ENCODE results near the gene KIAA0753.
"Not testable (repeated sequence)": the region's sequence is repeated elsewhere in the genome, so short reads cannot be mapped to it uniquely, and the experiment has no call there.

KIAA0753 gene

DNA sequence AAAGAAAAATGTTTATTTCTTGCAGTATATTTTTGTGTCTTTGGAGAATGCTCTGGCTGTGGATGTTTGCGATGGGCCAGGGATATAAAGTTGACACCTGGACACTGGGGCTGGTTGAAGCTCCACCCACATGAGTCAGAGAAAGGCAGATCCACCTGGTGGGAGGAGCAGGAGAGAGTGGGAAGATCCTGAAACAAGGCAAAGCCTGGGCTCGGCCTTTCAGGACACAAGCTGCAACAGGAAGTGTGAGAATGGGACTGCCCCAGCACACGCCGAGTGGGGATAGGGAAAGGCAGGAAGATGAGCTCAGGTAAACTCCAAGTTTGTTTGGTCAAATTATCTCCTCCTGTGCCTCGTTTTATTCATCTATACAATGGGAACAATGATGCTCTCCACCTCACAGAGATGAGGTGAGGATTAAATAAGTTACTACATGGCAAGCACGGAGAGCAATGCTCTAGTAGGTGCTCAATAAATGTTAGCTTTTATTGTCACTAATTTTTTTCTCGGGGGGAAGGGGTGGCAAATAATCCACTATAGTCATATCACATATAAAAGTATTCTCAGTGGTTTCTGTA, 62.7 kb downstream of the KIAA0753 start:
- DNase-seq (no peak), ATAC-seq (no peak)
- Mint-ChIP-seq H3K4me1 (peaks cover 37% of the 10 kb centered on the region), H3K27me3 (no peaks in the 10 kb centered on the region), H3K27ac (no peak overlapping the region), H3K9me3 (no peaks in the 10 kb centered on the region), H3K4me3 (no peak overlapping the region)

DNA sequence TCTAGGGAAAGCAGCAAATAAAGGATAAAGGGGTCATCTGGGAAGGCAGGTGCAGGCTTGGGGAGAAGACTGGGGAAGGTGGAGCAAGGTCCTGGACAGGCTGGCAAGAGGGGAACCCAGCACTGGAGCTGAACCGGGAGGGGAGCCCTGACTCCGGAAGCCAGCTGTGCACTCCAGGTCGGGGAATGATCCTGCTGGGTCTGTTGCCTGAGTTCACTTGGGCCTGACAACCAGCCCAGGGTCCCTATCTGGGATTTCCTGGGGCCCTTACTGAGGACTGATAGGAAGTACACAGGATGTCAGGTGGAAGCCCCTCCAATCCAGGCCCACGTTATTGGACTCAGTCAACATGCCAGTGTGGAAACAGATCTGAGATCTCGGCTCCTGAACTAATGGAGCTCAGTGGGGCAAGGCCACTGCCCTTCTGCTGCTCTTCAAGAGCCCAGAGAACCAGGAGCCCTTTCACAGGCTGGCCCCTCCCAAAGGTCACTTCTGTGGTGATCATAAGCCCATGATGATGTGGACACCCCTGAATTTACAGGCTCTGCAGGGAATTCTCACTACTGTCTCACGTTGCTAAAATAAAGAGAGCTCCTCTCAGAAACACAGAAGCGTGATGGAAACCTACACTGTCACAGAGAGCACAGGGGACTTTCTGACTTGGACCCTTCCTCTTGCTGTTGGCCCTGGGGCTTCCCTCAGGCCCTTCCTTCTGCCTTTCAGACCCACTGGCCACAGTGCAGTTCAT, 64.3 kb downstream of the KIAA0753 start:
- Mint-ChIP-seq H3K4me3 (no peak overlapping the region), H3K27ac (peak overlapping the region in 1 of 2 donors; percentile 49), H3K4me1 (peaks cover 37% of the 10 kb centered on the region), H3K27me3 (no peaks in the 10 kb centered on the region), H3K9me3 (no peaks in the 10 kb centered on the region)
- ATAC-seq: no peak
- DNase-seq: no peak

DNA sequence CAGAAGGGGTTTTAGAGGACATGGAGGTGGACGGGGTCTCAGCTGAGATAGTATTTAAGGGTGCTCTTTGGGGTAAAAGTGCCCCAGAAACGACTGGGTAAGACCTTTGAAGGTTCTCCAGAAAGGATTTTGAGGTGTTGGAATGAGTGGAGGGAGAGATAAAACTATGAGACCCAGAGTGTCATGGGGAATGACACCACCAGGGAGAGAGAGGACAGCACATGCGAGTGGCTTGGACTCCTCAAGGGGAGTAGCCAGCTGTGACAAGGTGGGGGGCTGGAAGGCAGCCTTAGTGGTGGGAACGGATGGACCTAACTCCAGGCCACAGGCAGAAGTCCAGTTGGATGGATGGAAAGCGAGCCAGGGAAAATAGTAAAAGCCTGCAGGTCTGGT, 64.9 kb downstream of the KIAA0753 start:
- no peak for DNase-seq
- Mint-ChIP-seq H3K4me1 (peaks cover 37% of the 10 kb centered on the region), H3K27me3 (no peaks in the 10 kb centered on the region), H3K4me3 (peak overlapping the region; percentile 58 to 64), H3K27ac (peak overlapping the region; percentile 20 to 75), H3K9me3 (no peaks in the 10 kb centered on the region)
- no peak for ATAC-seq

DNA sequence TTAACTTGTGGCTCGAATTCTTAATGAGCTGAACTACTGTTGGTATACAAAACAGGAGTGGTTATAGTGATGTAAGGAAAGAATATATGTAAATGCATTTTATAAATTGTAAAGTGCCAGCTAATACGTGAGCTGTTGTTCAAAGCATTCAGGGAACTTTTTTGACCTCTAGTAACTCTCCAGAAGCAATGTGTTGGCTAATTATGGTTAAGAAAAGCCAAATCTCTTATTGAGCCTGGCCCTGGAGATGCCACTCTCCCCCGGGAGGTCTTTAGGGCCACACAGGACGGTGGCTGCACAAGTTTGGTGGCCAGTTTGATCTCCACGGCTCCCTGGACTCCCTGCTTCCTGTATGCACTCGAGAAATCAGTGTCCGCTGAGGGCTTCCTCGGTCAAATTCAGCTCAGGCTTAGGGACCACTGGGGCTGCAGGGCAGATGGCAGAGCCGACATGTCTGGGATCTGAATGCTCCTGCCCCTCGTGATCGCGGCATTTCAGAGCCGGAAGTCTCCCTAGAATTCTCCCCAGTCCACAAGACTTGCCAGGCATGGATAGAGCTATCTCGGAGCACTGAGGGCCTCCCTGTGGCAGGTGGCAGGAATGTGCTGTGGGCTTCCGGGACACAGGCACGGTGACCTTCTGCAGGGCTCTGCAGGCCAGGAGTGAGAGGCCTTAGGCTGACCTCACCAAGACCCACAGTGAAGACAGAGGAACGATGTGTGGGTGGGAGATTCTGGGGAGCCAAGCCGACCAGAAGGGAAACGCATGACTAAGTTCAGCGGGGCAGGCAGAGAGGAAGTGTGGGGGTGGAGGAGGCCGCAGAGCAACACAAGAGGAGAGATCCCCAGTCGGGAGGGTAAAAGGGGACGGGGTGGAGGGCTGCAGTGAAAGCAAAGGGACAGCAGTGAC, 65.6 kb downstream of the KIAA0753 start:
- Mint-ChIP-seq H3K27me3 (no peaks in the 10 kb centered on the region), H3K4me3 (peak overlapping the region; percentile 58 to 64), H3K9me3 (no peaks in the 10 kb centered on the region), H3K4me1 (peaks cover 37% of the 10 kb centered on the region), H3K27ac (peak overlapping the region; percentile 20 to 75)
- ATAC-seq: peak; percentile 91
- peak; percentile 53 to 59 for DNase-seq

DNA sequence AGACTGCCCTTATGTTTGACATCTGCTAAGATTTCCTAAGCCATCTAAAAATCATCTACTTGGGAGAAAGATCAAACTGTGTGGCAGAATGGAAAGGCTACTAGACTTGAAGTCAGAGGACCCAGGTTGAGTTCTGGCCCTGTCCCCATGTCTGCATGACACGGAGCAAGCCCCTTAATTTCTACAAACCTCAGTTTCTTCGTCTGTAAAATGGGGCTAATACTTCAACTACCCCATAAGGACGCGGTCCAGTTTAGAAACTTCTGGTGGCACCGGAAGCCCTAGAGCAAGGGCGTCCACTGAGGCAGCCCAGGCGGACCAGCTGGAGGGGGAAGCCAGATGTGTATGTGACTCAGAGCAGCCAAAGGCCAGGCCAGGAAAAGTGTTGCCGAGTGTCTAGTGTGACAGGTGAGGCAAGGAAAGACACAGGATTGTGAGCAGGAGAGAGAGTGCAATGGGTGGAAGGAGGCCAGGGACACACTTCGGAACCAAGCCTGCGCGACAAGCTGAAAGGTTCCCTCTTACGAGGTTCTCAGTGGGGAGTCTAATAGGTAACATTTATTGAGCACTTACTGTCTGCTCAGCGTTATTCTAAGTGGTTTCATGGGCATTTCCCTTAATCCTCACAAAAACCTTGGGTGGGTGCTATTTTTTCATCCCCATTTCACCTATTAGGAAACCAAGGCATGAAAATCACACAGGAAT, 66.4 kb downstream of the KIAA0753 start:
- no peaks in the 10 kb centered on the region for H3K27me3 Mint-ChIP-seq
- H3K27ac Mint-ChIP-seq: no peak overlapping the region
- H3K9me3 Mint-ChIP-seq: no peaks in the 10 kb centered on the region
- H3K4me1 Mint-ChIP-seq: peaks cover 37% of the 10 kb centered on the region
- no peak for ATAC-seq
- no peak overlapping the region for H3K4me3 Mint-ChIP-seq
- DNase-seq: no peak

DNA sequence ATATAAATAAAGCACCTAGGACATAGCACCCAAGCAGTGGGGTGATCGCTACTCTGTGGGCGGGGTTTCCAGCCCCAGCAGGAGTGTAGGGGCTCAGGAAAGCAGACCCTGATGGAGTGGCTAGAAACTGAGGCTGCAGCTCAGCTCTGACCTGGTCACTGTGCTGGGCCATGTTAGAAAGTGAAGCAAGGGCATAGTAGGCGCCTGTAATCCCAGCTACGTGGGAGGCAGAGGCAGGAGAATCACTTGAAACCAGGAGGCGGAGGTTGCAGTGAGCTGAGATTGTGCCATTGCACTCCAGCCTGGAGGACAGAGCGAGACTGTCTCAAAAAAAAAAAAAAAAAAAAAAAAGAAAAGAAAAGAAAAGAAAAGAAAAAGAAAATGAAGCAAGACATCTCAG, 67.0 kb downstream of the KIAA0753 start:
- H3K27me3 Mint-ChIP-seq, DNase-seq, ATAC-seq, H3K9me3 Mint-ChIP-seq, H3K27ac Mint-ChIP-seq, H3K4me3 Mint-ChIP-seq: not testable (repeated sequence)
- peaks cover 37% of the 10 kb centered on the region for H3K4me1 Mint-ChIP-seq

DNA sequence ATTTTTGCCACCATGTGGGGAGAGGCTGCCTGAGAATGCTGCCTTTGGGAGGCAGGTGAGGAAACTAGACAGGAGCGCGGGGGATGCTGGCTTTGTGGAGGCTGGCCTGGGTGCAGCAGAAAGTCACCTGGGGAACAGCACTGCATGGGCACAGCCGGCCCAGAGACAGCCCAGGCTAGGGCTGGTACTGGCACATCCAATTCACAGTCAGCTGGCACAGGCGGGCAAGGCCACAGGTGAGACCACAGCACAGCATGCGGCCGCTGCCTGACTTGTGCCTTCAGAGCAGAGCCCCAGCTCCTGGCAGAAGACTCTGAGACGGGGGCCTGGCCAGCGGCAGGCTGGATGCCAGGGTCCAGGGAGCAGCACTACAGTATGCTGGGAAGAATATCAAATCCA, 67.5 kb downstream of the KIAA0753 start:
- Mint-ChIP-seq H3K4me3 (no peak overlapping the region), H3K27ac (no peak overlapping the region), H3K4me1 (peaks cover 37% of the 10 kb centered on the region), H3K27me3 (no peaks in the 10 kb centered on the region), H3K9me3 (no peaks in the 10 kb centered on the region)
- DNase-seq (no peak), ATAC-seq (no peak)

DNA sequence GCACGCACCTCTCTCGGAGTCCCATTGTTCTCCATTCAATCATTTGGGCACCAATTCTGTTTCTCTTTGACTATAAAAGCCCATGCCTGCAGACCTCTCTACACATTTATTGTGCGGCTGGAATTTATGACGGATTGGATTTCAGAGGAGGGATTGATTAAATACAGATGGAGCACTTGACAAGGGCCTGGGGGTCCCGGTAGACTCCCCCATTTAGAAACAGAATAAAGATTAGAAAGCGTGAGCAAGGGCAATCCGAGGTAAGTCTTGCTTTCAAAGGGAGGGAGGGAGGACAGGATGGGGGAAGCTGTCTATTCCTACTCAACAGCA, 69.1 kb downstream of the KIAA0753 start:
- DNase-seq (no peak), ATAC-seq (no peak)
- no peak overlapping the region for H3K27ac Mint-ChIP-seq
- H3K4me3 Mint-ChIP-seq: no peak overlapping the region
- peaks cover 26% of the 10 kb centered on the region for H3K4me1 Mint-ChIP-seq
- no peaks in the 10 kb centered on the region for H3K27me3 Mint-ChIP-seq
- H3K9me3 Mint-ChIP-seq: no peaks in the 10 kb centered on the region

DNA sequence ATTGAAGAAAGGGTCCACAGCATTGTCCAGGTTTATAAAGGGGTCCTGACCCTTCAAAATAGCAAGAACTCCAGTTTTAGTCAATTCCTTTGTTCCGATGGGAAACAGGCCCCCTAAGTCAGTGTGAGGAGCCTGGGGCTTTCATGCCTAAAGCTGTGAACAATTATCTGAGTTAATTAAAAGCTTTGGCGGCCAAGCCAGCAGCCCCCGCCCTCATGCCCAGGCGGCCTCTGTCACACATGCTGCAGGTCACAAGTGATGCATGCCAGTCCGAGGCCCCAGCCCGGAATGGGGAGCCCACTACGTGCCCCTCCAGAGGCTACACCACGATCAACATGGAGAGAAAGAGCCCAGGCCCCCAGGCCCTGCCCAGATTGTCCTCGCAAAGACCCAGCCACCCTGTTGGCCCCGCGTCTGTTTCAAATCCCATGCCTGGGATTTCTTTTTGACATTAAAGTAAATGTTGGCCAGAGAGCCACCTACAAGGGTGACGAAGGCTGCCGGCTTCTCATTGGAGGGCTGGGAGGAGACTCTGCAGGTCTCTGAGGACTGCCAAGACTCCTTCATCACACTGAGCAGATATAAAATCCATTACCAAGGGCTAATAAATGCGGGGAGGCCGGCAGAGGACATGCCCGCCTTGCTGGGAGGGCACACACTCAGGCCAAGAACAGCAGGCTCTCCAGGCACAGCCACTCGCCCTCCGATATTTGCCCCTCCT, 69.6 kb downstream of the KIAA0753 start:
- Mint-ChIP-seq H3K4me3 (no peak overlapping the region), H3K27me3 (no peaks in the 10 kb centered on the region), H3K9me3 (no peaks in the 10 kb centered on the region), H3K4me1 (peaks cover 20% of the 10 kb centered on the region), H3K27ac (no peak overlapping the region)
- ATAC-seq (no peak), DNase-seq (no peak)

DNA sequence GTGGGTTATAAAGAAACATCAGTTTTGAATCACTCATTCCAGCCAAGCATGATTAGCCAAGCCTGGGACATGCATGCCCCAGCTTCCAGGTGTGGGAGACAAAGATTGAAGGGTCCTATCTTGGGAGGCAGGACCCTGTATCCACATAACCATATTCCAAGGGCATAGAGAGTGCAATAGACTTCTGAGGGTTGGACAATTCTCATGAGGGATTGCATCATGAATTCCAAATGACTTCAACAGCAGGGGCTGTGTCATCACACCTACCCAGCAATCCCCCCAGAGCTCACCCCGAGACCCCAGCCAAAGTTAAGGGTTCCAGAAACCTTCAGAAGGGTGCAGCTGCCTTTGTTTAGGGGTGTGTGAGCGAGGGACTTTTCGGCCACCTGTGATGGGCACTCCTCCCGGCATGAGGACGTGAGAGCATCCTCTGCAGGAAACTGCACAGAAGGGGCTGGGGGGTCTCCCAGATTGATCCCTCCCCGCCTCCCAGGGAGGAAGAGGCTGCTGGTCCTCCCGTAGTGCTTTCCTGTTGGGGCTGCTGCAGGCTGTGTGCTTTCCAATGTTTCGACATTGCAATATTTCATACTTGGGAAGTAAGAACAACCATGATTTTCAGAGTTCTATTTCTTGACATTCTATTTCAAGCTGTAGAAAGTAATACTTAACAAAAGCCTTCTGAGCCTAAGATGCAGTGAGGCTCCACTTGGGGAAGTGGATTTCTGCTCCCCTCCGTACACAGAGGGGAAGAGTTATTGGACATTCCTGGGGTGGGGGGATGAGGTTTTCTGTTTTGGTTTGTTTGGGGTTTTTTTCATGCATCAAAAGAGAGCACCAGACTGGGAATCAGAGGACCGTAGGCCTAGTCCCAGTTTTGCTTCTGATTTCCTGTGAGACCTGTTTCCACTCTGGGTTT, 70.9 kb downstream of the KIAA0753 start:
- ATAC-seq (no peak), DNase-seq (no peak)
- peaks cover 8% of the 10 kb centered on the region for H3K4me1 Mint-ChIP-seq
- no peak overlapping the region for H3K4me3 Mint-ChIP-seq
- no peaks in the 10 kb centered on the region for H3K9me3 Mint-ChIP-seq
- H3K27me3 Mint-ChIP-seq: no peaks in the 10 kb centered on the region
- H3K27ac Mint-ChIP-seq: no peak overlapping the region

DNA sequence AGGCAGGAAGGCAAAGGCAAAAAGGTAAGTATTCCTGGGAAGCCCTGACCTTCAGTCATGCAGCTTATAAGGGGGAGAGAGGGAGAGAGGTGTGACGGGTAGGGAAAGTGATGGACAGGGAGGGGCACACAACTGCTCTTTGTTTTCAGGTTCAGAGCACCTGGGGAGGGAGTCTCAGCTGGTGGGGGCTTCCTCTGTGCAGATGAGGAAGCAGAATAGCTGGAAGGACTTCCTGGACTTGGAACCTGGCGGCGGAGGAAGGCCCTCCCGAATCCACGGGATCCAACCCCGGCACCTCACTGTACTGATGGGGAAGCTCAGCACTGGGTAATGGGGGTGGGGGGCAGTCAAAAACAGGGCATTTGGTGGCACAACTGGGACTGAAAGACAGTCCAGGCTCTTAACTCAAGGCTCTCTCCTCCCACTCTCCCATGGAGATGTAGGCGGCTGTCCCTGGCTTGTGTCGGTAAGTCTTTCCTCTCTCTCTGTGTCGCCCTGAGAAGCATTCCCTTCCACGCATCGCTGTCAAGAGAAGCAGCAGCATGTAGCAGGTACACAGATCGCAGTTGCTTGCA, 72.2 kb downstream of the KIAA0753 start:
- H3K9me3 Mint-ChIP-seq: no peaks in the 10 kb centered on the region
- ATAC-seq (no peak), DNase-seq (no peak)
- H3K27ac Mint-ChIP-seq: no peak overlapping the region
- H3K4me3 Mint-ChIP-seq: no peak overlapping the region
- peaks cover 12% of the 10 kb centered on the region for H3K27me3 Mint-ChIP-seq
- no peaks in the 10 kb centered on the region for H3K4me1 Mint-ChIP-seq

DNA sequence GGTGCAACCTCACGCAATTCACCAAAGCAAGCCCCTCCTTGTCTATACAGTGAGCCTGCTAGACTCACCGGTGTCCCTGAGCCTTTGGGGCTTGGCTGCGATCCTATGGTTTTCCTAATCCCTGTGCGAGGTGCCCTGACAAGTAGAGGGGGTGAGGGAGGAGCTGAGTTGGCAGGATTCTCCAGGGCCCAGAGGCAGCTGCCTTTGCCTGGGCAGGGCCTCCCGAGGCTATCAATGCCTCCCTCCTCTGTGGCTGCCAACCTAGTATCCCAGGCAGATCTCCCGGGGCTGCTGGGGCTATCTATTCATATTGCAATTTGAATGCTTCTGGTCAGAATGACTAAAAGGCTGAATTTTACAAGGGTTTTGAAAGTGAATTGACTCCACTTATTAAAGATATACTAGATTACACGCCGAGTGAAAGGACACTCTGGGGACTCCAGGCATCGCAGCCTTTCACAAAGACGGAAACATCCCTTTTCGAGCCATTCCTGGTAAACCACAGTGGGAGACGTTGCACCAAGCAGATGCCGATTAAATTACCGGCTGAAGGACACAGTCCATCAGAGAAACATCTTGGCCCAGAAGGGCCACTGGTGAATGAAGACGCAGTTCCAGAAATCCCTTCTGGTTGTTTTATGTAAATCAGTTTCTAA, 72.9 kb downstream of the KIAA0753 start:
- peaks cover 18% of the 10 kb centered on the region for H3K27me3 Mint-ChIP-seq
- no peaks in the 10 kb centered on the region for H3K4me1 Mint-ChIP-seq
- ATAC-seq (no peak), DNase-seq (no peak)
- H3K27ac Mint-ChIP-seq: no peak overlapping the region
- H3K4me3 Mint-ChIP-seq: no peak overlapping the region
- H3K9me3 Mint-ChIP-seq: no peaks in the 10 kb centered on the region

DNA sequence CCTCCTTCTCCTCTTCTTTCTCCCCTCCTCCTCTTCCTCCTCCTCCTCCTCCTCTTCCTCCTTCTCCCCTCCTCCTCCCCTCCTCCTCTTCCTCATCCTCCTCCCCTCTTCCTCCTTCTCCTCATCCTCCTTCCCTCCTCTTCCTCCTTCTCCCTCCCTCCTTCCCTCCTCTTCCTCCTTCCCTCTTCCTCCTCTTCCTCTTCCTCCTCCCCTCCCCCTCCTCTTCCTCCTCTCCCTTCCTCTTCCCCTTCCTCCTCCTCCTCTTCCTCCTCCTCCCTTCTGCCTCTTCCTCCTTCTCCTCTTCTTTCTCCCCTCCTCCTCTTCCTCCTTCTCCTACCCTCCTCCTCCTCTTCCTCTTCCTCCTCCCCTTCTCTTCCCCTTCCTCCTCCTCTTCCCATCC, 79.1 kb downstream of the KIAA0753 start:
- H3K9me3 Mint-ChIP-seq: no peaks in the 10 kb centered on the region
- DNase-seq: no peak
- H3K4me1 Mint-ChIP-seq: peaks cover 7% of the 10 kb centered on the region
- no peak overlapping the region for H3K27ac Mint-ChIP-seq
- ATAC-seq: no peak
- no peak overlapping the region for H3K4me3 Mint-ChIP-seq
- H3K27me3 Mint-ChIP-seq: peaks cover 73% of the 10 kb centered on the region

DNA sequence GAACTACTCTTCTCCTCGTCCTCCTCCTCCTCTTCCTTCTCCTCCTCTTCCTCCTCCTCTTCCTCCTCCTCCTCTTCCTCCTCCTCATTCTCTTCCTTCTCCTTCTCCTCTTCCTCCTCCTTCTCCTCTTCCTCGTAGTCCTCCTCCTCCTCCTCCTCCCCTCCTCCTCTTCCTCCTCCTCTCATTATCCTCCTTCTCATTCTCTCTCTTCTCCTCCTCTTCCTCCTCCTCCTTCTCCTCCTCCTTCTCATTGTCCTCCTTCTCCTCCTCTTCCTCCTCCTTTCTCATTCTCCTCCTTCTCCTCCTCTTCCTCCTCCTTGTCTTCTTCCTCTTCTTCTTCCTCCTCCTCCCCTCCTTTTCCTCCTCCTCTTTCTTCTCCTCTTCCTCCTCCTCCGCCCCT, 80.0 kb downstream of the KIAA0753 start:
- Mint-ChIP-seq H3K27me3 (peaks cover 78% of the 10 kb centered on the region), H3K4me1 (peaks cover 10% of the 10 kb centered on the region), H3K9me3 (no peaks in the 10 kb centered on the region), H3K4me3 (no peak overlapping the region), H3K27ac (peak overlapping the region in 1 of 2 donors; percentile 3)
- DNase-seq (no peak), ATAC-seq (no peak)
